ENCODE results near the gene EXOSC10.
"Not testable (repeated sequence)": the region's sequence is repeated elsewhere in the genome, so short reads cannot be mapped to it uniquely, and the experiment has no call there.

- not testable (repeated sequence) for TF ChIP-seq CTCF (IDR thresholded peaks at IDR 0.05 in 8 of 11, conservative IDR thresholded peaks at IDR 0.05 in 3 of 11); POLR2AphosphoS5 (IDR thresholded peaks at IDR 0.05)
Measured at GRCh38 chr1:11073398-11073797, 26.3 kb downstream of the EXOSC10 start.

Data from spleen (tissue), 7 donors.